Endothelial cell of umbilical vein (primary cell): Measurements from ENCODE around the gene NSG2. TPM values are rescaled to one million over a fixed set of nuclear protein-coding genes. Genes with fewer than 3 reads are reported as not detected.

Experiments used
- BruUV-seq: library from RNA; stranded (reverse); fragments of 400-500 nt; replicated peaks from 2 replicates; lab custom pipeline; 2021; lab: Mats Ljungman, UMichigan
- CTCF ChIA-PET: fragments of 300-600, 350-600 bp; sonication (Branson Sonifier 250); formaldehyde crosslinking; loops from one replicate; lab custom pipeline; 2021; ENCODE audit warnings: antibody characterized with exemption, inconsistent platforms; lab: Charles Lee
- POLR2A ChIA-PET: fragments of 300-600, 350-600 bp; sonication (Branson Sonifier 250); formaldehyde crosslinking; loops from one replicate; lab custom pipeline; 2021; ENCODE audit warnings: antibody characterized with exemption, inconsistent platforms; lab: Charles Lee
- DNase-seq: peaks from one replicate; pipeline ENCODE4 v3.0.0-alpha.2; 2011; ENCODE audit warnings: low read depth, low spot score
- FAIRE-seq: peaks from 2 replicates; lab custom pipeline; 2011; peaks lifted over from hg19 to GRCh38; lab: Jason Lieb, UNC
- H2AFZ ChIP-seq: 2 replicates; pipeline ENCODE4 v1.6.0; 2012; ENCODE audit warnings: low read depth, low read length, control low read depth, inconsistent platforms
- H3K27ac ChIP-seq: 2 replicates; pipeline ENCODE4 v1.5.1; 2011; ENCODE audit warnings: low read depth, mild to moderate bottlenecking, control low read depth, low read length, moderate library complexity; ENCODE audit not compliant: insufficient read depth
- H3K27me3 ChIP-seq, 2 experiments: 2 replicates each; pipeline versions ENCODE4 v1.6.0 to v1.6.1; 2011; ENCODE audit warnings: low read length in 2 of 2, mixed read lengths in 1 of 2; ENCODE audit not compliant: control insufficient read depth in 2 of 2, insufficient read depth in 2 of 2
- H3K36me3 ChIP-seq, 2 experiments: 2 replicates in 1 of 2; 3 replicates in 1 of 2; pipeline ENCODE4 v1.5.1; 2011; ENCODE audit warnings: low read length in 2 of 2, mild to moderate bottlenecking in 1 of 2, moderate library complexity in 1 of 2; ENCODE audit not compliant: control insufficient read depth in 2 of 2, insufficient read depth in 2 of 2; ENCODE audit errors: extremely low read depth in 1 of 2
- H3K4me1 ChIP-seq: 3 replicates; pipeline ENCODE4 v1.5.1; 2011; ENCODE audit warnings: mild to moderate bottlenecking, low read length; ENCODE audit not compliant: control insufficient read depth, insufficient read depth; ENCODE audit errors: extremely low read depth
- H3K4me2 ChIP-seq: 2 replicates; pipeline ENCODE4 v1.6.1; 2011; ENCODE audit warnings: low read length, control low read depth, mixed read lengths; ENCODE audit not compliant: insufficient read depth
- H3K4me3 ChIP-seq, 3 experiments: fragments of 200-600 bp in 1 of 3; sonication (generic), shearing (Covaris generic) in 1 of 3; replicated peaks in 1 of 3; 2 replicates each; pipeline ENCODE4 v1.5.1; 2011 to 2016; ENCODE audit warnings: control low read depth in 3 of 3, low read length in 3 of 3, mild to moderate bottlenecking in 2 of 3, inconsistent platforms in 1 of 3, low read depth in 1 of 3, moderate library complexity in 1 of 3; ENCODE audit not compliant: insufficient read depth in 1 of 3
- H3K79me2 ChIP-seq: 2 replicates; pipeline ENCODE4 v1.6.0; 2012; ENCODE audit warnings: low read length, inconsistent platforms; ENCODE audit not compliant: control insufficient read depth, insufficient read depth
- H3K9ac ChIP-seq: replicated peaks from 2 replicates; pipeline ENCODE3; 2011; ENCODE audit warnings: low read length, control low read depth; ENCODE audit not compliant: insufficient read depth; ENCODE audit errors: extremely low read depth
- H3K9me1 ChIP-seq: replicated peaks from 3 replicates; pipeline ENCODE4 v1.6.0; 2011; ENCODE audit warnings: mild to moderate bottlenecking, low read length; ENCODE audit not compliant: control insufficient read depth, insufficient read depth; ENCODE audit errors: extremely low read depth
- H3K9me3 ChIP-seq: replicated peaks from 2 replicates; pipeline ENCODE4 v1.5.1; 2012; ENCODE audit warnings: low read length, inconsistent platforms; ENCODE audit not compliant: control insufficient read depth, insufficient read depth
- H4K20me1 ChIP-seq: replicated peaks from 2 replicates; pipeline ENCODE3; 2011; ENCODE audit warnings: mild to moderate bottlenecking, low read length; ENCODE audit not compliant: control insufficient read depth, insufficient read depth; ENCODE audit errors: extremely low read depth
- CTCF ChIP-seq, 2 donors: IDR thresholded peaks; 1 replicate in 1 of 2; 2 replicates in 1 of 2; pipeline ENCODE4 v1.5.1; 2011; ENCODE audit warnings: low read length in 2 of 2, mild to moderate bottlenecking in 2 of 2, moderate library complexity in 2 of 2, control low read depth in 1 of 2, inconsistent platforms in 1 of 2, low read depth in 1 of 2; ENCODE audit not compliant: insufficient read depth in 1 of 2; ENCODE audit errors: extremely low read depth in 1 of 2
- EZH2 ChIP-seq: IDR thresholded peaks from 2 replicates; pipeline ENCODE4 v1.6.1; 2012; ENCODE audit warnings: borderline replicate concordance, low read depth, mild to moderate bottlenecking, moderate library complexity, low read length, inconsistent platforms; ENCODE audit not compliant: severe bottlenecking
- FOS ChIP-seq: IDR thresholded peaks from 2 replicates; pipeline ENCODE4 v1.6.1; 2011; ENCODE audit warnings: mild to moderate bottlenecking, low read length, moderate library complexity, borderline replicate concordance; ENCODE audit not compliant: insufficient read depth
- GATA2 ChIP-seq: IDR thresholded peaks from 2 replicates; pipeline ENCODE4 v1.7.0; 2011; ENCODE audit warnings: low read depth, mild to moderate bottlenecking, moderate library complexity, mixed read lengths, low read length; ENCODE audit not compliant: insufficient read length, insufficient read depth
- JUN ChIP-seq: IDR thresholded peaks from 2 replicates; pipeline ENCODE4 v1.6.1; 2011; ENCODE audit warnings: borderline replicate concordance, low read depth; ENCODE audit not compliant: insufficient read length, insufficient read depth
- MYC ChIP-seq: IDR thresholded peaks from one replicate; pipeline ENCODE4 v1.6.1; 2011; ENCODE audit warnings: mild to moderate bottlenecking, low read depth, low read length
- POLR2A ChIP-seq: IDR thresholded peaks from 2 replicates; pipeline ENCODE4 v1.6.1; 2012; ENCODE audit warnings: low read depth, mild to moderate bottlenecking, control low read depth, low read length
- POLR2AphosphoS5 ChIP-seq: IDR thresholded peaks from 2 replicates; pipeline ENCODE4 v1.6.1; 2012; ENCODE audit warnings: low read depth, mild to moderate bottlenecking, control low read depth, low read length, moderate library complexity; ENCODE audit not compliant: insufficient read depth
- dilution Hi-C: fragments of 300-500 bp; cut with MboI; formaldehyde crosslinking; loops from one replicate; pipeline ENCODE4 v1.15.0; 2019; ENCODE audit warnings: low sequenced_read_pairs; ENCODE audit not compliant: extremely low pct_ligation_motif_present
- intact Hi-C: fragments of 100-400 bp; cut with micrococcal nuclease; formaldehyde crosslinking; loops from one replicate; pipeline ENCODE4 v1.10.0; 2022
- polyA plus RNA-seq, 4 experiments: library from polyadenylated mRNA; depleted of rRNA in 3 of 4; stranded (reverse) in 3 of 4; unstranded in 1 of 4; fragments of >200 nt; gene quantifications; 2 replicates each; pipeline versions ENCODE4 v1.2.1 to v1.2.3, GENCODE V29; 2011 to 2012; ENCODE audit warnings: missing spikeins in 1 of 4
- total RNA-seq: library from RNA; stranded (reverse); gene quantifications from 2 replicates; pipeline ENCODE4 v1.2.3, GENCODE V29; 2021
- TF ChIP-seq, protein P1 (sequence below): IDR thresholded peaks from 2 replicates; pipeline ENCODE4 v1.6.1; 2011; ENCODE audit not compliant: insufficient read depth, insufficient read length

The NSG2 gene
- total and polyA plus RNA-seq, 2 donors (not counting 3 experiments of a cell fraction or from before 2014, with no cell fraction given): not detected

GRCh38 chr5:174139623-174140022, 94.1 kb downstream of the NSG2 start:
- Histone ChIP-seq H3K27me3 (no peaks in the 10 kb centered on the region), H4K20me1 (no peaks in the 10 kb centered on the region), H2AFZ (no peak overlapping the region), H3K9me1 (no peaks in the 10 kb centered on the region), H3K4me3 (no peak overlapping the region), H3K9ac (no peak overlapping the region), H3K27ac (no peak overlapping the region), H3K36me3 (no peaks in the 10 kb centered on the region), H3K4me1 (no peaks in the 10 kb centered on the region), H3K9me3 (peaks cover 3% of the 10 kb centered on the region), H3K79me2 (no peaks in the 10 kb centered on the region), H3K4me2 (no peak overlapping the region)
- dilution Hi-C loops (no loop called here), intact Hi-C loops (no loop called here)
- CTCF ChIA-PET: interaction anchor here (0.6 kb wide), 1 partner anchor 15 kb away, joined by 3 read pairs; no protein-coding TSS in a partner anchor
- no peak for DNase-seq
- POLR2A ChIA-PET: no interaction called here
- no TSS peak for BruUV-seq
- TF ChIP-seq MYC: no peak
- TF ChIP-seq, protein P1, sequence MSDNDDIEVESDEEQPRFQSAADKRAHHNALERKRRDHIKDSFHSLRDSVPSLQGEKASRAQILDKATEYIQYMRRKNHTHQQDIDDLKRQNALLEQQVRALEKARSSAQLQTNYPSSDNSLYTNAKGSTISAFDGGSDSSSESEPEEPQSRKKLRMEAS: no peak
- TF ChIP-seq FOS: no peak
- no peak for TF ChIP-seq POLR2AphosphoS5
- no peak for TF ChIP-seq EZH2
- TF ChIP-seq JUN: no peak
- TF ChIP-seq CTCF (IDR thresholded peaks at IDR 0.05; ENCODE audit: extremely low read depth in 1 of 2, insufficient read depth in 1 of 2, low read depth in 1 of 2, low read length in 2 of 2): no peak
- TF ChIP-seq GATA2: no peak
- TF ChIP-seq POLR2A: no peak
- FAIRE-seq: no peak
